WTC11 (cell line): ENCODE measurements around the gene ZNF771. TPM values are rescaled to one million over a fixed set of nuclear protein-coding genes. Genes with fewer than 3 reads are reported as not detected.

Experiments
- ATAC-seq: fragments of 200-7000 bp; cut with Tn5 transposase; 2 replicates; pipeline ENCODE4 v1.10.0; 2021; ENCODE audit warnings: mild to moderate bottlenecking, moderate library complexity
- CTCF ChIA-PET: fragments of 300-600 bp; sonication (Branson Sonifier 250); formaldehyde crosslinking; loops from one replicate; lab custom pipeline; 2021; ENCODE audit warnings: antibody characterized with exemption; lab: Charles Lee
- POLR2A ChIA-PET: fragments of 350-600 bp; sonication (Branson Sonifier 250); formaldehyde crosslinking; loops from one replicate; lab custom pipeline; 2021; ENCODE audit warnings: antibody characterized with exemption; lab: Charles Lee
- DNase-seq: peaks from one replicate; pipeline ENCODE4 v3.0.0; 2021; ENCODE audit warnings: low spot score
- H3K27ac Mint-ChIP-seq: 2 replicates; pipeline ENCODE4 v1.8.0; 2021; ENCODE audit warnings: mixed read lengths
- H3K27me3 Mint-ChIP-seq: 2 replicates; pipeline ENCODE4 v1.8.0; 2021; ENCODE audit warnings: low read depth, mild to moderate bottlenecking, moderate library complexity, mixed read lengths
- H3K36me3 Mint-ChIP-seq: 2 replicates; pipeline ENCODE4 v1.8.0; 2021; ENCODE audit warnings: mixed read lengths
- H3K4me1 Mint-ChIP-seq: 2 replicates; pipeline ENCODE4 v1.8.0; 2022; ENCODE audit warnings: mixed read lengths
- H3K4me3 Mint-ChIP-seq: 2 replicates; pipeline ENCODE4 v1.8.0; 2021; ENCODE audit warnings: mild to moderate bottlenecking, moderate library complexity, mixed read lengths
- H3K9me3 Mint-ChIP-seq: 2 replicates; pipeline ENCODE4 v1.8.0; 2021; ENCODE audit warnings: mixed read lengths
- CREM ChIP-seq: sonication (generic); formaldehyde crosslinking; IDR thresholded peaks from 2 replicates; pipeline ENCODE4 v1.8.1; 2022; ENCODE audit warnings: mild to moderate bottlenecking, missing genetic modification reagents, moderate library complexity
- EMX1 ChIP-seq: fragments of 250-450 bp; sonication (Bioruptor Pico); IDR thresholded peaks from 2 replicates; pipeline ENCODE4 v1.8.0; 2021; ENCODE audit warnings: mild to moderate bottlenecking
- ETV6 ChIP-seq: sonication (generic); formaldehyde crosslinking; IDR thresholded peaks from 2 replicates; pipeline ENCODE4 v1.8.1; 2022; ENCODE audit warnings: mild to moderate bottlenecking, missing genetic modification reagents
- FOXJ3 ChIP-seq: sonication (generic); formaldehyde crosslinking; IDR thresholded peaks from 2 replicates; pipeline ENCODE4 v1.9.0; 2021; ENCODE audit warnings: missing genetic modification reagents, mild to moderate bottlenecking, borderline replicate concordance
- IRF2 ChIP-seq: sonication (generic); formaldehyde crosslinking; IDR thresholded peaks from 2 replicates; pipeline ENCODE4 v1.8.0; 2022; ENCODE audit warnings: low read depth, missing genetic modification reagents, borderline replicate concordance
- JAZF1 ChIP-seq: fragments of 250-450 bp; sonication (Bioruptor Pico); IDR thresholded peaks from 2 replicates; pipeline ENCODE4 v1.9.0; 2021; ENCODE audit warnings: moderate library complexity, mild to moderate bottlenecking, inconsistent platforms
- MYBL2 ChIP-seq: sonication (generic); formaldehyde crosslinking; IDR thresholded peaks from 2 replicates; pipeline ENCODE4 v1.8.1; 2023; ENCODE audit warnings: mild to moderate bottlenecking, moderate library complexity, missing genetic modification reagents
- NR2C2 ChIP-seq: sonication (generic); formaldehyde crosslinking; IDR thresholded peaks from 2 replicates; pipeline ENCODE4 v1.8.0; 2022; ENCODE audit warnings: mild to moderate bottlenecking, missing genetic modification reagents
- PRRX2 ChIP-seq: fragments of 250-450 bp; sonication (Bioruptor Pico); IDR thresholded peaks from 2 replicates; pipeline ENCODE4 v1.8.0; 2021; ENCODE audit warnings: mild to moderate bottlenecking
- ZNF396 ChIP-seq: fragments of 250-450 bp; sonication (Bioruptor Pico); IDR thresholded peaks from 2 replicates; pipeline ENCODE4 v1.8.0; 2021; ENCODE audit warnings: mild to moderate bottlenecking, moderate library complexity, borderline replicate concordance
- total RNA-seq: library from RNA; stranded (reverse); gene quantifications from 3 replicates; pipeline ENCODE4 v1.2.3, GENCODE V29; 2021
- TF ChIP-seq, protein P1 (sequence below): sonication (generic); formaldehyde crosslinking; IDR thresholded peaks from 2 replicates; pipeline ENCODE4 v1.8.0; 2022; ENCODE audit warnings: mild to moderate bottlenecking, missing genetic modification reagents
- TF ChIP-seq, protein P2 (sequence below): sonication (generic); formaldehyde crosslinking; IDR thresholded peaks from 2 replicates; pipeline ENCODE4 v1.8.0; 2022; ENCODE audit warnings: mild to moderate bottlenecking, missing genetic modification reagents
- TF ChIP-seq, protein P3 (sequence below): fragments of 250-450 bp; sonication (Bioruptor Pico); conservative IDR thresholded peaks from 2 replicates; pipeline ENCODE4 v1.9.0; 2021; ENCODE audit warnings: mild to moderate bottlenecking
- TF ChIP-seq, protein P4 (sequence below): fragments of 250-450 bp; sonication (Bioruptor Pico); IDR thresholded peaks from 2 replicates; pipeline ENCODE4 v1.9.0; 2021; ENCODE audit warnings: mild to moderate bottlenecking, borderline replicate concordance
- TF ChIP-seq, protein P5 (sequence below): sonication (generic); formaldehyde crosslinking; IDR thresholded peaks from 2 replicates; pipeline ENCODE4 v1.8.1; 2022; ENCODE audit warnings: mild to moderate bottlenecking, moderate library complexity, missing genetic modification reagents
- TF ChIP-seq, protein P6 (sequence below): fragments of 250-450 bp; sonication (Bioruptor Pico); IDR thresholded peaks from 2 replicates; pipeline ENCODE4 v1.9.0; 2021; ENCODE audit warnings: mild to moderate bottlenecking
- TF ChIP-seq, protein P7 (sequence below): sonication (generic); formaldehyde crosslinking; conservative IDR thresholded peaks from 2 replicates; pipeline ENCODE4 v1.8.1; 2023; ENCODE audit warnings: mild to moderate bottlenecking, low read depth, missing genetic modification reagents, moderate library complexity

Gene ZNF771
- total RNA-seq, 1 experiment from 2014 or later: 10.0 TPM

DNA sequence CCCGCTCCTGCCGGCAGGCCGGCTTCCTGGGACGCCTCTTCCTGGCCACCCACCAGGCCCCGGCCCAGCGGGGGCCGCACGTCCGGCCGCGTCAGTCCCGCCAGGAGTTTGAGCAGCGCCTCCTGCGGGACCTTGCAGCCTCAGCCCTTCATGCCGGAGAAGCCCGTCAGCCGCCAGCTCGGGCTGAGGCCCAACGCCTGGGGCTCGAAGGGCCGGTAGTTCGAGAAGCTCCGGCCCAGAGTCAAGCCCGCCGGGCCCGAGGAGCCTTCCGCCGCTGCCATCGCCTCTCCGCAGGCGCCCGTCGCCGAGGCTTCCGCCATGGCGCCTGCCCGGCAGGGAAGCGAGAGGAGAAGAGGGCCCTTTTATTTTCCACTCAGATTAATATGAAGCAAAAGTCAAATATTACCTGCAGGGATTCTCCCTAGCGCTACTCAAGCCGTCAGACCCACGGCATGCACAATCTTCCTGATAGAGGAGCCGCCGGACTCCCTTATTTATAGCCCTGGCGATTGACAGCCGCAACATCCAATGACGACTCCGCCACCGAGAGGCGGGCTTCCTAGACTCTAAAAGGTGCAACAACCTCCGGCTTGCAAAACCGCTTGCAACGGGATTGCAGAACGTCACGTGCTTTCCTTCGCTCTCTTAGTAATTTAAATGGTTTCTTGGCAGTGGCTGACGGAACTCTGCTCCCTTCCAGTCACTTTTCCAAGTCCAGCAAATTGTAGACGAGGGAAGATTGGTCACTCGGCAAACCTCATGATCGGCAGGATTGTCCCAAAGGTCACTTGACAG lies 38.2 kb downstream of the ZNF771 start, which contains the start of gene SEPHS2 (continued):
- TF ChIP-seq, protein P1, sequence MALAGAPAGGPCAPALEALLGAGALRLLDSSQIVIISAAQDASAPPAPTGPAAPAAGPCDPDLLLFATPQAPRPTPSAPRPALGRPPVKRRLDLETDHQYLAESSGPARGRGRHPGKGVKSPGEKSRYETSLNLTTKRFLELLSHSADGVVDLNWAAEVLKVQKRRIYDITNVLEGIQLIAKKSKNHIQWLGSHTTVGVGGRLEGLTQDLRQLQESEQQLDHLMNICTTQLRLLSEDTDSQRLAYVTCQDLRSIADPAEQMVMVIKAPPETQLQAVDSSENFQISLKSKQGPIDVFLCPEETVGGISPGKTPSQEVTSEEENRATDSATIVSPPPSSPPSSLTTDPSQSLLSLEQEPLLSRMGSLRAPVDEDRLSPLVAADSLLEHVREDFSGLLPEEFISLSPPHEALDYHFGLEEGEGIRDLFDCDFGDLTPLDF: no peak; the same call in 1 of the 2 replicates
- TF ChIP-seq ZNF396 (no peak), JAZF1 (CRISPR knock-in tag) (no peak), EMX1 (no peak), FOXJ3 (CRISPR knock-in tag) (no peak), ETV6 (CRISPR knock-in tag) (no peak; the same call in none of the 2 replicates), NR2C2 (CRISPR knock-in tag) (no peak)
- TF ChIP-seq, protein P2, sequence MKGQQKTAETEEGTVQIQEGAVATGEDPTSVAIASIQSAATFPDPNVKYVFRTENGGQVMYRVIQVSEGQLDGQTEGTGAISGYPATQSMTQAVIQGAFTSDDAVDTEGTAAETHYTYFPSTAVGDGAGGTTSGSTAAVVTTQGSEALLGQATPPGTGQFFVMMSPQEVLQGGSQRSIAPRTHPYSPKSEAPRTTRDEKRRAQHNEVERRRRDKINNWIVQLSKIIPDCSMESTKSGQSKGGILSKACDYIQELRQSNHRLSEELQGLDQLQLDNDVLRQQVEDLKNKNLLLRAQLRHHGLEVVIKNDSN (CRISPR knock-in tag): peak; percentile 87
- TF ChIP-seq, protein P3, sequence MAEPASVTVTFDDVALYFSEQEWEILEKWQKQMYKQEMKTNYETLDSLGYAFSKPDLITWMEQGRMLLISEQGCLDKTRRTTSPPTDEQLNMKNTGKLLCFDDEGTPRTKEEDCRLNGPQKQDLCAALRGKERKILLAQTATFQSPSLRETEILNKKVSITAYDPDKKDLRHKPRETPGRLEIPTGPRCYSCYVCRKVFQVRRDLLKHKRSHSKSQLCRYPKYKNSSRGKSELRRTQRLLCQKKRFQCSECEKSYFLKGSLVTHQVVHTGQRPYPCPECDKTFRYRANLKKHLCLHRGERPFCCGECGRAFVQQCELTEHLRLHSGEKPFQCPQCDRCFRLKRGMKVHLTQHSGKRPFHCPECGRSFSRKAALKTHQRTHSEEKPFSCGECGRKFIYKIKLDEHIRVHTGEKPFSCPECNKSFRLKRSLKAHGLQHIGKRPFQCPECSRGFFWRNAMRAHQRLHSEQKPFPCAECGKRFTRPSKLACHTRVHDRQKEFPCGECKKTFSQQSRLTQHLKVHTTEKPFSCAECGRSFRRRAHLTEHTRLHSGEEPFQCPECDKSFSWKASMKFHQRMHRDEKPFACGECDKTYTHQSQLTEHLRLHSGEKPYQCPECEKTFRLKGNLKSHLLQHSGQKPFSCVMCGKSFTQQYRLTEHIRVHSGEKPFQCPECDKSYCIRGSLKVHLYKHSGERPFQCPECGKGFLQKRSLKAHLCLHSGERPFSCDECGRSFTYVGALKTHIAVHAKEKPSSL: no peak

DNA sequence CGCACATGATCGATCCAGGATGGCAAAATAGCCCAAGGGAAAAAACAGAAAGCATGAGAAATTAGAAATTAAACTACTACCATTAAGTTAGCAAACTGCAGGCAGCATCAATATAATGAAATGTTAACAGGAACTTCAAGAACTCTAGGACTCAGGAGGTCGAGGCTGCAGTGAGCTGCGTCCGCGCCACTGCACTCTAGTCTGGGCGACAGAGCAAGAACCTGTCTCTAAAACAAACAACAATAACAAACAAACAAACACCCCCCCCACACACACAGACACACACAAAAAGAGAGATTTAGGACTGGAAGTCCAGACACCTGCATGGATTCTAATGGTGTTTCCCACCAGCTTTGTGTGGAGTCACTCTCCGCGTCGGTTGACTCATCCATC lies 38.8 kb downstream of the ZNF771 start:
- no peak for TF ChIP-seq MYBL2 (CRISPR knock-in tag)
- TF ChIP-seq, protein P4, sequence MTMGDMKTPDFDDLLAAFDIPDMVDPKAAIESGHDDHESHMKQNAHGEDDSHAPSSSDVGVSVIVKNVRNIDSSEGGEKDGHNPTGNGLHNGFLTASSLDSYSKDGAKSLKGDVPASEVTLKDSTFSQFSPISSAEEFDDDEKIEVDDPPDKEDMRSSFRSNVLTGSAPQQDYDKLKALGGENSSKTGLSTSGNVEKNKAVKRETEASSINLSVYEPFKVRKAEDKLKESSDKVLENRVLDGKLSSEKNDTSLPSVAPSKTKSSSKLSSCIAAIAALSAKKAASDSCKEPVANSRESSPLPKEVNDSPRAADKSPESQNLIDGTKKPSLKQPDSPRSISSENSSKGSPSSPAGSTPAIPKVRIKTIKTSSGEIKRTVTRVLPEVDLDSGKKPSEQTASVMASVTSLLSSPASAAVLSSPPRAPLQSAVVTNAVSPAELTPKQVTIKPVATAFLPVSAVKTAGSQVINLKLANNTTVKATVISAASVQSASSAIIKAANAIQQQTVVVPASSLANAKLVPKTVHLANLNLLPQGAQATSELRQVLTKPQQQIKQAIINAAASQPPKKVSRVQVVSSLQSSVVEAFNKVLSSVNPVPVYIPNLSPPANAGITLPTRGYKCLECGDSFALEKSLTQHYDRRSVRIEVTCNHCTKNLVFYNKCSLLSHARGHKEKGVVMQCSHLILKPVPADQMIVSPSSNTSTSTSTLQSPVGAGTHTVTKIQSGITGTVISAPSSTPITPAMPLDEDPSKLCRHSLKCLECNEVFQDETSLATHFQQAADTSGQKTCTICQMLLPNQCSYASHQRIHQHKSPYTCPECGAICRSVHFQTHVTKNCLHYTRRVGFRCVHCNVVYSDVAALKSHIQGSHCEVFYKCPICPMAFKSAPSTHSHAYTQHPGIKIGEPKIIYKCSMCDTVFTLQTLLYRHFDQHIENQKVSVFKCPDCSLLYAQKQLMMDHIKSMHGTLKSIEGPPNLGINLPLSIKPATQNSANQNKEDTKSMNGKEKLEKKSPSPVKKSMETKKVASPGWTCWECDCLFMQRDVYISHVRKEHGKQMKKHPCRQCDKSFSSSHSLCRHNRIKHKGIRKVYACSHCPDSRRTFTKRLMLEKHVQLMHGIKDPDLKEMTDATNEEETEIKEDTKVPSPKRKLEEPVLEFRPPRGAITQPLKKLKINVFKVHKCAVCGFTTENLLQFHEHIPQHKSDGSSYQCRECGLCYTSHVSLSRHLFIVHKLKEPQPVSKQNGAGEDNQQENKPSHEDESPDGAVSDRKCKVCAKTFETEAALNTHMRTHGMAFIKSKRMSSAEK: 0 out of 2 replicates have a peak, but pooled peaks have one; percentile 10
- TF ChIP-seq PRRX2: no peak
- TF ChIP-seq, protein P5, sequence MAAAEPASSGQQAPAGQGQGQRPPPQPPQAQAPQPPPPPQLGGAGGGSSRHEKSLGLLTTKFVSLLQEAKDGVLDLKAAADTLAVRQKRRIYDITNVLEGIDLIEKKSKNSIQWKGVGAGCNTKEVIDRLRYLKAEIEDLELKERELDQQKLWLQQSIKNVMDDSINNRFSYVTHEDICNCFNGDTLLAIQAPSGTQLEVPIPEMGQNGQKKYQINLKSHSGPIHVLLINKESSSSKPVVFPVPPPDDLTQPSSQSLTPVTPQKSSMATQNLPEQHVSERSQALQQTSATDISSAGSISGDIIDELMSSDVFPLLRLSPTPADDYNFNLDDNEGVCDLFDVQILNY (CRISPR knock-in tag): no peak
- TF ChIP-seq IRF2 (CRISPR knock-in tag): no peak
- TF ChIP-seq, protein P6, sequence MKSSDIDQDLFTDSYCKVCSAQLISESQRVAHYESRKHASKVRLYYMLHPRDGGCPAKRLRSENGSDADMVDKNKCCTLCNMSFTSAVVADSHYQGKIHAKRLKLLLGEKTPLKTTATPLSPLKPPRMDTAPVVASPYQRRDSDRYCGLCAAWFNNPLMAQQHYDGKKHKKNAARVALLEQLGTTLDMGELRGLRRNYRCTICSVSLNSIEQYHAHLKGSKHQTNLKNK (CRISPR knock-in tag): no peak
- TF ChIP-seq CREM (CRISPR knock-in tag): no peak
- no peak for TF ChIP-seq EMX1
- TF ChIP-seq, protein P7, sequence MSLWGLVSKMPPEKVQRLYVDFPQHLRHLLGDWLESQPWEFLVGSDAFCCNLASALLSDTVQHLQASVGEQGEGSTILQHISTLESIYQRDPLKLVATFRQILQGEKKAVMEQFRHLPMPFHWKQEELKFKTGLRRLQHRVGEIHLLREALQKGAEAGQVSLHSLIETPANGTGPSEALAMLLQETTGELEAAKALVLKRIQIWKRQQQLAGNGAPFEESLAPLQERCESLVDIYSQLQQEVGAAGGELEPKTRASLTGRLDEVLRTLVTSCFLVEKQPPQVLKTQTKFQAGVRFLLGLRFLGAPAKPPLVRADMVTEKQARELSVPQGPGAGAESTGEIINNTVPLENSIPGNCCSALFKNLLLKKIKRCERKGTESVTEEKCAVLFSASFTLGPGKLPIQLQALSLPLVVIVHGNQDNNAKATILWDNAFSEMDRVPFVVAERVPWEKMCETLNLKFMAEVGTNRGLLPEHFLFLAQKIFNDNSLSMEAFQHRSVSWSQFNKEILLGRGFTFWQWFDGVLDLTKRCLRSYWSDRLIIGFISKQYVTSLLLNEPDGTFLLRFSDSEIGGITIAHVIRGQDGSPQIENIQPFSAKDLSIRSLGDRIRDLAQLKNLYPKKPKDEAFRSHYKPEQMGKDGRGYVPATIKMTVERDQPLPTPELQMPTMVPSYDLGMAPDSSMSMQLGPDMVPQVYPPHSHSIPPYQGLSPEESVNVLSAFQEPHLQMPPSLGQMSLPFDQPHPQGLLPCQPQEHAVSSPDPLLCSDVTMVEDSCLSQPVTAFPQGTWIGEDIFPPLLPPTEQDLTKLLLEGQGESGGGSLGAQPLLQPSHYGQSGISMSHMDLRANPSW (CRISPR knock-in tag): no peak
- Mint-ChIP-seq H3K4me3 (peak overlapping the region; percentile 77), H3K9me3 (peaks cover 16% of the 10 kb centered on the region), H3K36me3 (peaks cover 19% of the 10 kb centered on the region), H3K27me3 (peaks cover 28% of the 10 kb centered on the region), H3K27ac (peak overlapping the region; percentile 98), H3K4me1 (peaks cover 22% of the 10 kb centered on the region)
- no peak for DNase-seq
- ChIA-PET POLR2A (no interaction called here), CTCF (interaction anchor here (1.1 to 4.5 kb wide), 2 partner anchors 14 to 16 kb away, joined by 3 to 25 read pairs; partner anchors contain the start of gene DCTPP1)
- no peak for ATAC-seq
